IMR-90 (cell line): ENCODE data around the gene FAM90A1. TPM values are rescaled to one million over a fixed set of nuclear protein-coding genes. Genes with fewer than 3 reads are reported as not detected.
"Not testable (repeated sequence)": the region's sequence is repeated elsewhere in the genome, so short reads cannot be mapped to it uniquely, and the experiment has no call there.

ENCODE experiments used
- ATAC-seq: fragments of 200-7000 bp; cut with Tn5 transposase; 2 replicates; pipeline ENCODE4 v1.9.1; 2020; ENCODE audit warnings: low read depth, mild to moderate bottlenecking, moderate library complexity
- BruUV-seq: library from RNA; stranded (reverse); fragments of 400-500 nt; replicated peaks from 2 replicates; lab custom pipeline; 2021; lab: Mats Ljungman, UMichigan
- CTCF ChIA-PET: fragments of 300-600 bp; formaldehyde crosslinking; extraction: SDS; loops from one replicate; lab custom pipeline; 2021; ENCODE audit warnings: antibody characterized with exemption; lab: Yijun Ruan, JAX
- POLR2A ChIA-PET: fragments of 300-600 bp; sonication (Branson Sonifier 250); formaldehyde crosslinking; loops from one replicate; lab custom pipeline; 2022; ENCODE audit warnings: antibody characterized with exemption; ENCODE audit not compliant: unreplicated experiment; lab: Charles Lee
- DNase-seq: peaks from one replicate; pipeline ENCODE4 v3.0.0; 2013
- H2AFZ ChIP-seq: replicated peaks from 2 replicates; pipeline ENCODE3; 2013; ENCODE audit warnings: low read length, mild to moderate bottlenecking; ENCODE audit not compliant: poor library complexity
- H2AK5ac ChIP-seq: 2 replicates; pipeline ENCODE4 v1.6.1; 2013; ENCODE audit warnings: low read depth, low read length, inconsistent platforms
- H2AK9ac ChIP-seq: replicated peaks from 2 replicates; pipeline ENCODE3; 2013; ENCODE audit warnings: mild to moderate bottlenecking, low read depth, low read length, moderate library complexity; ENCODE audit not compliant: poor library complexity
- H2BK120ac ChIP-seq: 2 replicates; pipeline ENCODE4 v1.6.1; 2013; ENCODE audit warnings: low read depth, low read length, inconsistent platforms
- H2BK15ac ChIP-seq: 3 replicates; pipeline ENCODE4 v1.6.1; 2013; ENCODE audit warnings: low read depth, low read length, inconsistent platforms
- H2BK20ac ChIP-seq: 2 replicates; pipeline ENCODE4 v1.6.1; 2013; ENCODE audit warnings: low read depth, mild to moderate bottlenecking, inconsistent platforms, low read length, moderate library complexity
- H2BK5ac ChIP-seq: 2 replicates; pipeline ENCODE4 v1.6.1; 2013; ENCODE audit warnings: mild to moderate bottlenecking, low read depth, low read length, inconsistent platforms; ENCODE audit not compliant: poor library complexity, severe bottlenecking
- H3K14ac ChIP-seq: replicated peaks from 2 replicates; pipeline ENCODE4 v1.6.1; 2013; ENCODE audit warnings: low read depth, low read length, inconsistent platforms
- H3K18ac ChIP-seq: 2 replicates; pipeline ENCODE4 v1.6.1; 2013; ENCODE audit warnings: low read depth, low read length, control low read depth
- H3K23ac ChIP-seq: 2 replicates; pipeline ENCODE4 v1.6.1; 2013; ENCODE audit warnings: low read depth, low read length, inconsistent platforms
- H3K27ac ChIP-seq: 2 replicates; pipeline ENCODE4 v1.5.1; 2013; ENCODE audit warnings: mild to moderate bottlenecking, control low read depth, low read length; ENCODE audit not compliant: insufficient read depth
- H3K27me3 ChIP-seq: 2 replicates; pipeline ENCODE4 v1.6.1; 2013; ENCODE audit warnings: low read length; ENCODE audit not compliant: control insufficient read depth, insufficient read depth
- H3K36me3 ChIP-seq: 2 replicates; pipeline ENCODE4 v1.6.1; 2013; ENCODE audit warnings: low read length, mixed read lengths; ENCODE audit not compliant: control insufficient read depth, insufficient read depth
- H3K4ac ChIP-seq: 2 replicates; pipeline ENCODE4 v1.6.1; 2013; ENCODE audit warnings: low read depth, low read length, inconsistent platforms
- H3K4me1 ChIP-seq: 2 replicates; pipeline ENCODE4 v1.6.1; 2013; ENCODE audit warnings: low read length, mixed read lengths; ENCODE audit not compliant: control insufficient read depth, insufficient read depth
- H3K4me2 ChIP-seq: 2 replicates; pipeline ENCODE4 v1.6.1; 2013; ENCODE audit warnings: low read depth, mild to moderate bottlenecking, control low read depth, low read length, moderate library complexity
- H3K4me3 ChIP-seq: 2 replicates; pipeline ENCODE4 v1.5.1; 2013; ENCODE audit warnings: low read depth, mild to moderate bottlenecking, control low read depth, low read length, moderate library complexity; ENCODE audit not compliant: insufficient read depth
- H3K56ac ChIP-seq: 2 replicates; pipeline ENCODE4 v1.6.1; 2013; ENCODE audit warnings: low read length, inconsistent platforms; ENCODE audit not compliant: insufficient read depth; ENCODE audit errors: extremely low read depth
- H3K79me1 ChIP-seq, 2 experiments: 2 replicates each; pipeline ENCODE4 v1.6.1; 2013; ENCODE audit warnings: low read length in 2 of 2, inconsistent platforms in 1 of 2, low read depth in 1 of 2
- H3K9ac ChIP-seq: 2 replicates; pipeline ENCODE4 v1.6.1; 2013; ENCODE audit warnings: low read depth, low read length, control low read depth
- H3K9me1 ChIP-seq: 2 replicates; pipeline ENCODE4 v1.6.1; 2013; ENCODE audit warnings: low read length, inconsistent platforms; ENCODE audit not compliant: insufficient read depth
- H3K9me3 ChIP-seq: 2 replicates; pipeline ENCODE4 v1.6.1; 2013; ENCODE audit warnings: low read length; ENCODE audit not compliant: control insufficient read depth, insufficient read depth
- H4K20me1 ChIP-seq: 2 replicates; pipeline ENCODE4 v1.6.1; 2013; ENCODE audit warnings: low read length, inconsistent platforms; ENCODE audit not compliant: insufficient read depth
- H4K5ac ChIP-seq: 2 replicates; pipeline ENCODE4 v1.6.1; 2013; ENCODE audit warnings: mild to moderate bottlenecking, low read depth, low read length, control low read depth
- H4K8ac ChIP-seq, 2 experiments: 2 replicates each; pipeline ENCODE4 v1.6.1; 2013; ENCODE audit warnings: low read depth in 2 of 2, low read length in 2 of 2, control low read depth in 1 of 2, inconsistent platforms in 1 of 2
- H4K91ac ChIP-seq: 2 replicates; pipeline ENCODE4 v1.6.1; 2013; ENCODE audit warnings: low read depth, low read length, inconsistent platforms; ENCODE audit not compliant: insufficient read depth
- WGBS, 2 experiments: methylation state at CpG; one replicate each; pipeline versions ENCODE4 v1.1.5 to v1.1.7; 2013; ENCODE audit warnings: missing lambda C conversion rate in 2 of 2; ENCODE audit not compliant: insufficient read length in 1 of 2; ENCODE audit errors: extremely low coverage in 2 of 2; 5-methylcytosine and 5-hydroxymethylcytosine counted together
- dilution Hi-C: fragments of 300-500 bp; cut with HindIII; formaldehyde crosslinking; loops from one replicate; pipeline ENCODE4 v1.14.3; 2018; ENCODE audit warnings: low sequenced_read_pairs; ENCODE audit not compliant: unreplicated experiment
- in situ Hi-C: fragments of 300-500 bp; cut with MboI; formaldehyde crosslinking; loops from 3 replicates; pipeline ENCODE4 v1.14.3; 2019; ENCODE audit warnings: low sequenced_read_pairs, inconsistent platforms, mixed read lengths
- intact Hi-C: fragments of 100-400 bp; cut with micrococcal nuclease; formaldehyde crosslinking; loops from 2 replicates; pipeline ENCODE4 v1.10.0; 2022
- polyA plus RNA-seq, 3 experiments: library from polyadenylated mRNA; depleted of rRNA; stranded (reverse); fragments of >200 nt; gene quantifications; 2 replicates each; pipeline ENCODE4 v1.2.3, GENCODE V29; 2012; ENCODE audit warnings: low replicate concordance in 1 of 3
- total RNA-seq: library from RNA; depleted of rRNA; stranded (reverse); fragments of >200 nt; gene quantifications from 2 replicates; pipeline ENCODE4 v1.2.3, GENCODE V29; 2012

FAM90A1 gene
- total and polyA plus RNA-seq, 2 of the 4 experiments (the other 2 are of a cell fraction): 0.09 TPM; not detected in 1

GRCh38 chr12:8266706-8267105 is 39.3 kb upstream of the FAM90A1 start:
- WGBS, 2 experiments: no CpG with 5 or more reads among the region's 4 CpGs
- H2BK20ac ChIP-seq, H3K36me3 ChIP-seq, H3K4me1 ChIP-seq, intact Hi-C loops, H2AK5ac ChIP-seq, H3K56ac ChIP-seq, BruUV-seq, H3K27me3 ChIP-seq, H3K4me2 ChIP-seq, H3K4me3 ChIP-seq, in situ Hi-C loops, H3K23ac ChIP-seq, POLR2A ChIA-PET, H4K20me1 ChIP-seq, H3K79me1 ChIP-seq, H3K18ac ChIP-seq, H2BK120ac ChIP-seq, H2AFZ ChIP-seq, H2AK9ac ChIP-seq, H3K9me3 ChIP-seq, H3K9me1 ChIP-seq, CTCF ChIA-PET, H3K4ac ChIP-seq, H3K9ac ChIP-seq, H4K8ac ChIP-seq, dilution Hi-C loops, H4K5ac ChIP-seq, H2BK5ac ChIP-seq, H3K14ac ChIP-seq, H2BK15ac ChIP-seq, H4K91ac ChIP-seq, ATAC-seq, H3K27ac ChIP-seq, DNase-seq: not testable (repeated sequence)

DNA sequence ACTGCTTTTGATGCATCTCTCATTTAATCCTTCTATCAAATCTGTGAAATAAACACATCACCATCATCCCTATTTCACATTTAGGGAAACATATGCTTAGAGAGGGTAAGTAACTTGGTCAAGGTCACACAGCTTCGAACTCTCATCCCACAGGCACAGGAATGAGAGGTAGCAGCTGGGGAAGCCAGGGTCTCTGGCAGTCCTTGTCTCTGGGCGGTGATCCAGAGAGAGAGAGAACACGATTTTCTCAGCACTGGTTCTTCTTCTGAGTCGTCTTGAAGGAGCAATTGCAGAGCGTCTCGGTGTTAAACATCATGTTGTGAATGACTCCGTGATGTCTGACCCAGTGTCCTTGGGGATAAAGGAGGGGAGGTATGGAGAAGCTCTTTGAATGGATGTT is 36.8 kb upstream of the FAM90A1 start:
- H2BK20ac ChIP-seq, H3K14ac ChIP-seq, H2BK120ac ChIP-seq, CTCF ChIA-PET, H2AK5ac ChIP-seq, H3K23ac ChIP-seq, H3K4me3 ChIP-seq, H3K18ac ChIP-seq, H3K36me3 ChIP-seq, H3K4me1 ChIP-seq, POLR2A ChIA-PET, intact Hi-C loops, H2AFZ ChIP-seq, H2BK5ac ChIP-seq, H4K5ac ChIP-seq, H4K20me1 ChIP-seq, H2AK9ac ChIP-seq, H3K9me1 ChIP-seq, H4K8ac ChIP-seq, H3K9ac ChIP-seq, H3K27ac ChIP-seq, BruUV-seq, H3K56ac ChIP-seq, ATAC-seq, H3K4ac ChIP-seq, H3K79me1 ChIP-seq, dilution Hi-C loops, H3K27me3 ChIP-seq, H3K4me2 ChIP-seq, H3K9me3 ChIP-seq, DNase-seq, in situ Hi-C loops, H4K91ac ChIP-seq, H2BK15ac ChIP-seq: not testable (repeated sequence)
- WGBS, 2 experiments: no CpG with 5 or more reads among the region's 7 CpGs
